ENCODE data around the gene GALNTL6. TPM values are rescaled to one million over a fixed set of nuclear protein-coding genes. Genes with fewer than 3 reads are reported as not detected.

Gene GALNTL6
- total RNA-seq, 1 experiment from 2014 or later = not detected

- no TSS peak for BruUV-seq (replicated peaks)
- no peak for DNase-seq
- no peak overlapping the region for H2AFZ ChIP-seq
Measured at GRCh38 chr4:172919269-172919668, 1106.1 kb downstream of the GALNTL6 start.

DNA sequence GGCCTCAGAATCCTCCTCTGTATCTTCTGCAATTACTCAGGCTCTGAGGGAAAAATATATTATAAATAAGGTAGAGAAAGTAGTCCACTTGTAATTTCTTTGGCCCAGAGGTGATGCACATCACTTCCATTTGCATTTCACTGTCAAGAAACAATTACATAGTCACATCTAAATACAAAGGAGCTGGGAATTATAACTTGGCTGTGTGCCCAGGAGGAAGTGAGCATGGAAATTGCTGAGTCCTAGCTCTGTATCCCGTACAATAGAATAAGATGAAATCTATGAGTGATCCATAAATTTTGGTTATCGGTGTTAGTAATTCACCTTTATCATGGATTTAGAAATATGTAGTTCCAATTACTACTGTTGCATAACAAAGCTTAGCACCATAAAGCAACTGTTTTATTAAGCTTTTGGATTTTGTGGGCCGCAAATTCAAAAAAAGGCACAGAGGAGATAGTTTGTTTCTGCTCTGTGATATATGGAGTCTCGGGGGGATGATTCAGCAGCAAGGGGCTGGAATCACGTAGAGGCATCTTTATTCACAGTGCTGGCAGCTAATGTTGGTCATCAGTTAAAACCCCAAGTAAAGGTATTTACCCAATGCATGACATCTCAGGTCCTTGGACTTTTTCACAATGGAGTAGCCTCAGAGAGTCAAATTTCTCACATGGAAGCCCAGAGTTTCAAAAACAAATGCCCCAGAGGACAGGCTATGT is 1114.1 kb downstream of the GALNTL6 start:
- no TSS peak for BruUV-seq (replicated peaks)
- Histone ChIP-seq H3K36me3 (ENCODE audit: low read depth) (no peaks in the 10 kb centered on the region), H3K27ac (no peak overlapping the region), H4K20me1 (ENCODE audit: insufficient read depth) (no peaks in the 10 kb centered on the region), H3K9me3 (ENCODE audit: insufficient read depth, low read depth) (no peaks in the 10 kb centered on the region), H3K79me2 (ENCODE audit: low read depth) (no peaks in the 10 kb centered on the region), H3K9me2 (ENCODE audit: insufficient read depth) (no peaks in the 10 kb centered on the region), H3K27me3 (ENCODE audit: insufficient read depth, low read depth) (no peaks in the 10 kb centered on the region), H3K4me1 (replicated peaks; ENCODE audit: insufficient read depth) (no peaks in the 10 kb centered on the region), H3F3A (ENCODE audit: insufficient read depth, low read depth) (no peaks in the 10 kb centered on the region), H2AFZ (no peak overlapping the region), H3K4me3 (no peak overlapping the region), H3K4me2 (no peak overlapping the region)
- no peak for TF ChIP-seq EZH2 (IDR thresholded peaks at IDR 0.05; ENCODE audit: low read depth)
- TF ChIP-seq CTCF (conservative IDR thresholded peaks at IDR 0.05) = no peak
- intact Hi-C loops (cut with micrococcal nuclease; ENCODE audit: unreplicated experiment) = no loop called here
- DNase-seq = no peak
- ChIA-PET CTCF (no interaction called here), POLR2A (ENCODE audit: unreplicated experiment) (no interaction called here)

More at GRCh38 chr4:172919269-172919668, 1106.1 kb downstream of the GALNTL6 start:
- intact Hi-C loops (cut with micrococcal nuclease; ENCODE audit: unreplicated experiment) = no loop called here
- no peaks in the 10 kb centered on the region for H3K79me2 ChIP-seq (ENCODE audit: low read depth)
- H3K27me3 ChIP-seq (ENCODE audit: insufficient read depth, low read depth) = no peaks in the 10 kb centered on the region
- no peaks in the 10 kb centered on the region for H3K4me1 ChIP-seq (replicated peaks; ENCODE audit: insufficient read depth)
- H3K4me2 ChIP-seq = no peak overlapping the region
- POLR2A ChIA-PET (ENCODE audit: unreplicated experiment) = no interaction called here
- H3K4me3 ChIP-seq = no peak overlapping the region
- H4K20me1 ChIP-seq (ENCODE audit: insufficient read depth) = no peaks in the 10 kb centered on the region
- no peaks in the 10 kb centered on the region for H3K36me3 ChIP-seq (ENCODE audit: low read depth)
- CTCF ChIA-PET = no interaction called here
- H3F3A ChIP-seq (ENCODE audit: insufficient read depth, low read depth) = no peaks in the 10 kb centered on the region
- TF ChIP-seq EZH2 (IDR thresholded peaks at IDR 0.05; ENCODE audit: low read depth) (no peak), CTCF (conservative IDR thresholded peaks at IDR 0.05) (no peak)
- no peaks in the 10 kb centered on the region for H3K9me3 ChIP-seq (ENCODE audit: insufficient read depth, low read depth)
- no peaks in the 10 kb centered on the region for H3K9me2 ChIP-seq (ENCODE audit: insufficient read depth)
- no peak overlapping the region for H3K27ac ChIP-seq

GRCh38 chr4:172928347-172928746 is 1115.1 kb downstream of the GALNTL6 start:
- no peaks in the 10 kb centered on the region for H3K36me3 ChIP-seq (ENCODE audit: low read depth)
- no peak overlapping the region for H3K4me2 ChIP-seq
- no peak for DNase-seq
- H3K4me1 ChIP-seq (replicated peaks; ENCODE audit: insufficient read depth) = no peaks in the 10 kb centered on the region
- no peaks in the 10 kb centered on the region for H3K79me2 ChIP-seq (ENCODE audit: low read depth)
- no peaks in the 10 kb centered on the region for H3F3A ChIP-seq (ENCODE audit: insufficient read depth, low read depth)
- H3K27me3 ChIP-seq (ENCODE audit: insufficient read depth, low read depth) = no peaks in the 10 kb centered on the region
- POLR2A ChIA-PET (ENCODE audit: unreplicated experiment) = no interaction called here
- H3K27ac ChIP-seq = no peak overlapping the region
- intact Hi-C loops (cut with micrococcal nuclease; ENCODE audit: unreplicated experiment) = no loop called here
- no peaks in the 10 kb centered on the region for H3K9me3 ChIP-seq (ENCODE audit: insufficient read depth, low read depth)
- no TSS peak for BruUV-seq (replicated peaks)
- TF ChIP-seq EZH2 (IDR thresholded peaks at IDR 0.05; ENCODE audit: low read depth) = no peak
- no peak for TF ChIP-seq CTCF (conservative IDR thresholded peaks at IDR 0.05)
- no peak overlapping the region for H3K4me3 ChIP-seq
- H2AFZ ChIP-seq = no peak overlapping the region
- no peaks in the 10 kb centered on the region for H3K9me2 ChIP-seq (ENCODE audit: insufficient read depth)
- CTCF ChIA-PET = no interaction called here
- no peaks in the 10 kb centered on the region for H4K20me1 ChIP-seq (ENCODE audit: insufficient read depth)
